ENCODE data around the gene CCDC33. TPM values are rescaled to one million over a fixed set of nuclear protein-coding genes. Genes with fewer than 3 reads are reported as not detected.

The CCDC33 gene
- total RNA-seq, 1 donor from 2014 or later: 0.25 TPM

GRCh38 chr15:74322558-74323180 is 86.5 kb downstream of the CCDC33 start:
- no peak for DNase-seq (ENCODE audit: low read depth)
- H3K36me3 ChIP-seq (ENCODE audit: control insufficient read depth, insufficient read depth, low read length): no peaks in the 10 kb centered on the region
- no peak overlapping the region for H3K4me3 ChIP-seq (ENCODE audit: low read depth, low read length)
- H3K27me3 ChIP-seq (ENCODE audit: control insufficient read depth, insufficient read depth, low read length): peaks cover 9% of the 10 kb centered on the region
- peak; percentile 93 for TF ChIP-seq CTCF (IDR thresholded peaks at IDR 0.05; ENCODE audit: insufficient read depth, low read length, poor library complexity, severe bottlenecking)

GRCh38 chr15:74324714-74325113 is 88.6 kb downstream of the CCDC33 start:
- no peaks in the 10 kb centered on the region for H3K36me3 ChIP-seq (ENCODE audit: control insufficient read depth, insufficient read depth, low read length)
- H3K4me3 ChIP-seq (ENCODE audit: low read depth, low read length): no peak overlapping the region
- no peak for TF ChIP-seq CTCF (IDR thresholded peaks at IDR 0.05; ENCODE audit: insufficient read depth, low read length, poor library complexity, severe bottlenecking)
- no peak for DNase-seq (ENCODE audit: low read depth)
- H3K27me3 ChIP-seq (ENCODE audit: control insufficient read depth, insufficient read depth, low read length): peaks cover 11% of the 10 kb centered on the region

GRCh38 chr15:74326746-74327145 is 90.6 kb downstream of the CCDC33 start:
- no peak for DNase-seq (ENCODE audit: low read depth)
- Histone ChIP-seq H3K27me3 (ENCODE audit: control insufficient read depth, insufficient read depth, low read length) (peaks cover 16% of the 10 kb centered on the region), H3K36me3 (ENCODE audit: control insufficient read depth, insufficient read depth, low read length) (no peaks in the 10 kb centered on the region), H3K4me3 (ENCODE audit: low read depth, low read length) (no peak overlapping the region)
- TF ChIP-seq CTCF (IDR thresholded peaks at IDR 0.05; ENCODE audit: insufficient read depth, low read length, poor library complexity, severe bottlenecking): no peak

- peaks cover 16% of the 10 kb centered on the region for H3K27me3 ChIP-seq (ENCODE audit: control insufficient read depth, insufficient read depth, low read length)
- no peak for TF ChIP-seq CTCF (IDR thresholded peaks at IDR 0.05; ENCODE audit: insufficient read depth, low read length, poor library complexity, severe bottlenecking)
- no peaks in the 10 kb centered on the region for H3K36me3 ChIP-seq (ENCODE audit: control insufficient read depth, insufficient read depth, low read length)
- no peak overlapping the region for H3K4me3 ChIP-seq (ENCODE audit: low read depth, low read length)
- no peak for DNase-seq (ENCODE audit: low read depth)
These were observed 91.6 kb downstream of the CCDC33 start for GRCh38 chr15:74327756-74328155.

- H3K36me3 ChIP-seq (ENCODE audit: control insufficient read depth, insufficient read depth, low read length): no peaks in the 10 kb centered on the region
- peaks cover 16% of the 10 kb centered on the region for H3K27me3 ChIP-seq (ENCODE audit: control insufficient read depth, insufficient read depth, low read length)
- TF ChIP-seq CTCF (IDR thresholded peaks at IDR 0.05; ENCODE audit: insufficient read depth, low read length, poor library complexity, severe bottlenecking): no peak
- H3K4me3 ChIP-seq (ENCODE audit: low read depth, low read length): no peak overlapping the region
- no peak for DNase-seq (ENCODE audit: low read depth)
These were observed 92.4 kb downstream of the CCDC33 start for GRCh38 chr15:74328331-74329056.
